NCI-H774 (cell line): Measurements from ENCODE around the gene GSC.
A peak's percentile ranks its signal among the peaks of the same experiment; 100 is the strongest.
"Not testable (repeated sequence)": the region's sequence is repeated elsewhere in the genome, so short reads cannot be mapped to it uniquely, and the experiment has no call there.

Source experiments
- DNase-seq: peaks from one replicate; lab custom pipeline; 2025; lab: John Stamatoyannopoulos, UW

GSC gene

DNA sequence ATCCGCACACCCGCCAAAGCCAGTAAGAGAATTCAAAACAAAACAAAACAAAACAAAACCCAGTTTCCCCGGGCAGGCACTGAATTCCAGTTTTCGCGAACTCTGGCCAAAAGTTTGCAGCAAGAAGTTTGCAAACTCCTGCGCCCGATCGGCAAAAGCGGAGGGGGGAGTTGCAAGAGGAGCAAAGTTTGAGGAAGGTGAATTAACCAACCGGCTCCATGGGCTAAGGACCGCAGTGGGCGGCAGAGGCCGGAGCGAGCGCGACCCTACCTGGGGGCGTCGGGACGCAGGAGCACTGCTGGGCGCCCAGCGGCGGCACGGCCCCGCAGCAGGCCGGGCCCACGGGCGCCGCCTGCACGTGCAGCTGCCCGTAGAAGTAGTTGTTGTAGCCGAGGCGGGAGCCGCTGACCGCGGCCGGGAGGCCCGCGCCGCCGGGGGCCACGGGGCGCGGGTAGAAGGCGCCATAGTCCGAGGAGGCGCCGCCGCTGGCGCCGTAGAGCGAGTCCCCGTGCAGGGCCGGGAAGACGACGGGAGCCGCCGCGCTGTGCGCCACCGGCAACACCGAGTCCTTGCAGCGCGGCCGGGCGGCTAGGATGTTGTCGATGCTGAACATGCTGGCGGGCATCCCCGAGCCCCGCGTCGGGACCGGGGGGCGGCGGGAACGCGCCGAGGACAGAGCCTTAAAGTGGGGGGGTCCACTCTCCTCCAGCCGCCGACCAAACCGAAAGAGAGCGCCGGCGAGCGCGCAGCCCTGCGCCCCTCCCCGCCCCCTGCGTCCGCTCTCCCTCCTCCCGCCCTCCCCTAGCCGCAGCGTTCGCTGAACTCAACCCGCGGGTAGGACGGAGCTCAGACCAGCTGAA lies at the start of gene GSC:
Gene GSC, minus strand, starts transcription at position 723 of the 860 bp plus-strand sequence. Its CDS starts 98 bp downstream, at position 625.
- peak; percentile 14 for DNase-seq

GRCh38 chr14:94819531-94819930 lies 49.6 kb upstream of the GSC start:
- no peak for DNase-seq

- DNase-seq: no peak
Observed at GRCh38 chr14:94816113-94816512, 46.2 kb upstream of the GSC start.

- no peak for DNase-seq
Observed at GRCh38 chr14:94805680-94806288, 35.9 kb upstream of the GSC start.

GRCh38 chr14:94801225-94801624 lies 31.3 kb upstream of the GSC start:
- DNase-seq: no peak

DNA sequence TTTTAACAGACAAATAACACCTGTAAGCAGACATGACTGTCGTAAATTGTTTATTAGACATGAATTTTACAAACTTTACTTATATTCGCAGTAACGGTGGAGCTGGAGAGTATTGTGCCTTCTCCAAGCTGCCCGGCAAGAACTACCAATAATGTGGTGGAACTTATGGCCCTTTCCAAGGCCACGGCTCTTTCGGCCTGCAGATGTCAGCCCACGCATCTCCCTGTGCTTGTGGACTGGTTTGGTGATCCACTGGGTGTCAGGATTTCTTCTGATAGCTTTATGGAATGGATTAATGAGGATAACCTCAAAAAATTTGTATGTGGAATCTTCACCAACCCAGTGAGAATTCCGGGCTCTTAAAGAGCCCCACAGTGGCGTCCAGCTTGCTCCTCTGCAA lies 30.9 kb upstream of the GSC start:
- DNase-seq: not testable (repeated sequence)

DNA sequence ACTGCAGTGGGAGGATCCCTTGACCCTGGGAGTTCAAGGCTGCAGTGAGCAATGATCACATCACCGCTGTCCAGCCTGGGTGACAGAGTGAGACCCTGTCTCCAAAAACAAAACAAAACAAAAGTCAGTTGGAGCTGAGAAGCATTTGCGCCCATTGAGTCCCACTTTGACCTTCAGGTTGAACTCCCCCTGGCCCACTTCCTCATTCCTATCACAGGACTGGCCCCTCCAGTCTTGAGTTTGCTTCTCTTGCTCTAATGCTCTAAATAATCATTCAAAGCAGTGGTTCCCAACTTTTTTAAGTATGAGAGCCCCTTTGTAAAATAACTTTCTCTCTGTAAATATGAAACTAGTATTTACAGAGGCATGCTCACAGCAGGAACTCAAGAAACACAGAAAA lies 28.0 kb upstream of the GSC start:
- no peak for DNase-seq

- no peak for DNase-seq
Observed at GRCh38 chr14:94796278-94796677, 26.4 kb upstream of the GSC start.

- no peak for DNase-seq
Observed at GRCh38 chr14:94795372-94795771, 25.5 kb upstream of the GSC start.

DNA sequence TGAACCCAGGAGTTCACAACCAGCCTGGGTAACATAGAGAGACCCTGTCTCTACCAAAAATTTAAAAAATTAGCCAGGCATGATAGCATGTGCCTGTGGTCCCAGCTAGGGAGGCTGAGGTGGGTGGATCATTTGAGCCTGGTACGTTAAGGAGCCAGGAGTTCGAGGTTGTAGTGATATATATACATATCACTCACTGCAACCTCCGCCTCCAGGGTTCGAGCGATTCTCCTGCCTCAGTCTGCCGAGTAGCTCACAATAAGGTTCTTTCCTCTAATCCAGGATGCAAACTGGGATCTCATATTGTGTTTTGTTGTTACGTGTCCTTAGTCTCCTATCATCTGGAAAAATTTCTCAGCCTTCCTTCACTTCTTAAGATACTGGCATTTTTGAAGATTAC lies 24.0 kb upstream of the GSC start:
- DNase-seq: no peak

DNA sequence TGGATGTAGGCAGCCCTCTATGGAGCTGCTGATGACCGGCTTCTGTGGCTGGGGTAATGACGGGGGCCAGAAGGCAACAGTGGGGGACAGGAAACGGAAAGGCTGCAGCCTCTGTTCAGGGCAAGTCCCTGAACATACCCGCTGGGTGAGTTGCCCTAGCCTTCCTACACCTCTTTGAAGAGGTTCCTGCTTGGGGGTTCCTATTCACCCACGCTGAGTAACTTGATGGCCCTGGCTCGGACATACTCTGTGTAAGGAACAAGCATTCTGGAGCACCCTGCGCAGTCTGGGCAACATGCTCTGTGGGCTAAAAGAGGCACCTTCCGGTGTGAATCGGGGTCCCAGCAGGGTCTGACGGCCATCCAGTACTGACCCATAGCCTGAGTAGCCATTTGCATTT lies 17.7 kb upstream of the GSC start:
- no peak for DNase-seq

- DNase-seq: no peak
Observed at GRCh38 chr14:94787092-94787491, 17.2 kb upstream of the GSC start.

DNA sequence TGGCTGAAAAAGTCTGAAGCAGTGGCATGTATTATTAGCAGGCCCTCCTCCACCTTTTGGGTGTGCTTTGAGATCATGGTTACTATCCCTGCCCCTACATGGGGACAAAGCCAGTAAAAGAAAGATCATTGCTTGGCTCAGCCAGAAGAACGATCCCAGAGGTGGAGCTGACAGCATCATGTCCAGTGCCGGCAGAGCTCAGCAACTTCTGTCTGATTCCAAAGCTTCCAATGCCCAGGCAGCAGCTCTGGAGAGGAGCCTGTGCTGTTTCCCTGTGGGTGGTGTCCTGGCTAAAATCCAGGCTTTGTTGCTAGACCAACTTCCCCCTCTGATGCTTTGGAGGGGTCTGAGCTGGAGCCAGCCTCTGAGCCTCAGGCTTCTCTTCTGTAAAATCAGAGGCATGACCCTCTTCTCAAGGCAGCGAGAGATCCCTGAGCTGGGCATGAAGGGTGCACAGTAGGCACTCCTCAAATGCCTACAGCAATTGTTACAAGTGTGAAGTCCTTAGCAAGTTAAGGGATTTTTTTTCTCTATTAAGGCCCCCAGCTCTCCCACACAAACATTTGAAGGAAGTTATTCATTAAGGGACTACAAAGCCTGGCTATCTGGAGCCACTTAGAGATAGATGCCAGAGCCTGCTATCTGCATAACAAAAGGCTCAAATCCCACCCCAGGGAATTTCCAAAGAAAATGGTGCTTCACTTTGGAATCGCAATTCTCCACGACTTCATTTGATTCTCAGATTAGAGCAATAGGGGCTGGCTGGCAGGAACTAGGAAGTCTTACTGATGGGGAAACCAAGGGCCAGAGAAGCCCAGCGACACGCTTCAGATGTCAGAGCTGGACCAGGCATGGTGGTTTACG lies 10.9 kb upstream of the GSC start:
- no peak for DNase-seq

DNA sequence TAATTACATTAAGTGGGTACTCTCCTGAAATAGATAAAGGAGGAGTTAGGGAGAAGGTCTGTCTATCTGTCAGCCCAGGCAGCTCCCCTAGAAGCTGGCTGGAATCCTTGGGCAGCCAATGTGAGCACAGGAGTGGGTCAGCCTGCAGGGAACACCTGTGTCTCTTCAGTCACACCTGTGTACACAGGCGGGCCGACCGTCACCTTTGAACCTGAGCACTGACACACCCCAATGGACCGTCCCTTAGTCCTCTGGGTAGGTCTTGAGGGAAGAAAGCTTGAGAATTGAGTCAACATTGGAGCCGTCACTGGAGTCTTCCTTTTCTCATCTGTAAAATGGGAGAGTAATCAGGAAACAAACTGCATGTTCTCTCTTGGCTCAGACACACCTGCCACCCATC lies 9.8 kb upstream of the GSC start:
- DNase-seq: no peak

- no peak for DNase-seq
Observed at GRCh38 chr14:94775871-94776210, 5.9 kb upstream of the GSC start.

DNA sequence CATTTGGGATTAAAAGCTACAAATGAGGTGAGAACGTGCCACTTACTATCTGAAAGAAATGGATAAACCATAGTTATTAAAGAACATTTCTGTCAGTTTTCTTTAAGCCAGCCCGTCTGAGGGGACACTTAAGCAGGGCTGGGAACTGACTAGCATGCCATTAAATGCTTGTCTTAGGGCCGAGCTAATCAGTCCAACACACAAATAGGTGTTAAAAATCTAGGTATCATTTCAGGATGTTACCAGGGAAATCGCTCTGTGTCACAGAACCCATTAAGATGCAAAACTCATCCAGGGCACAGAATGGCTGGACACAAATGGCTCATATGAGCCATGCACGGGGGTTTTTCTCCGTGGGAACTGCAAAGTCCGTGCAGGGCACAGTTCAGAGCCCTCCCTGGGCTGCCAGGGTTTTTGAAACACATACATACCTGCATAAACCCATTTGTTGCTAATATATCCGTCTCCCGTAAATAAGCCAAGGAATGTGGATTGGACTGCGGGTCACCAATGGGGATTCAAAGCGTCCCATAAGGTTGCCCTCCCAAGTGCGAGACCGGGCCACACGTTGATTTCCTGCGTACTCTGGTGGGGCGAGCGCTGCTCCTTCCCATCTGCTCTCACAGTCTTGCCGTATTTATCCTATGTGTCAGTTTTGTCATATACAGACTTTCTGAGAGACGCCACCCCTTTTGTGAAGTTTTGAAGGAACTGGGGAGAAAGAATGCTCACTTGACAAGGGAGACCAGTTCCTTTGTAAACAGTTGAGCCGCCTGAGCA lies 5.4 kb upstream of the GSC start:
- DNase-seq: no peak

GRCh38 chr14:94774344-94775090 lies 4.6 kb upstream of the GSC start:
- DNase-seq: no peak

DNA sequence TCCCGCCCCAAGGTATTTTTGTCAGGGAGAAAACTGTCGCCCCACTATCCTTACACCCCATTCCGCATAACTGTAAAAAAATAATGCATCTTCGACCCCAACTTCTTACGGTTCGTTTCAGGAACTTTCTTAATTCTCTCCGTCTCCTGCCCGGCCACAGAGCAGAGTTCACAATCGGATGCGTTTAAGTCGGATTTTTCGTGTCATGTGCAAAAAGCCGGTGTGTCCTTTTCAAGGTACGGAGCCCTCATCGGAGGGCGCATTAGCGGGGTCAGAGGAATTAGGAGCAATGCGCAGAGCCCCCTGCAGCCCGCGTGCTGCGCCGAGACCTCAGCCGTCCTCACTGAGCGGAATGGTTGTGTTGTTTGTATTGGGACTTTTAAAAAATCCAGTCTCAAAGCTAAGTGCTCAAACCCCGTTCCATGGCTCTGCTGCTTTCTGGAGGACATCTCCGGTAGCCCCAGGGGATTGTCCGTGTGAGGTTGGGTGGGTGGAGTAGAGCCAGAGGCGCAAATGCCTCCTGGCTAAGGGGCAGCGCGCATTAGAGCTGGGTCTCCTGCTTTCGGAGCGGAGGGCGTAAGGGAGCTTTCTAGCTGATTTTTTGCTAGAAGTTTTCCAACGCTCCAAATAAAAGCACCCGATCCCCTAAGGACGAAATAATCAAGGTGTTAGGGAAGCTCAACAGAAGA lies 3.9 kb upstream of the GSC start:
- DNase-seq: no peak

- DNase-seq: no peak
Observed at GRCh38 chr14:94773061-94773648, 3.2 kb upstream of the GSC start.

DNA sequence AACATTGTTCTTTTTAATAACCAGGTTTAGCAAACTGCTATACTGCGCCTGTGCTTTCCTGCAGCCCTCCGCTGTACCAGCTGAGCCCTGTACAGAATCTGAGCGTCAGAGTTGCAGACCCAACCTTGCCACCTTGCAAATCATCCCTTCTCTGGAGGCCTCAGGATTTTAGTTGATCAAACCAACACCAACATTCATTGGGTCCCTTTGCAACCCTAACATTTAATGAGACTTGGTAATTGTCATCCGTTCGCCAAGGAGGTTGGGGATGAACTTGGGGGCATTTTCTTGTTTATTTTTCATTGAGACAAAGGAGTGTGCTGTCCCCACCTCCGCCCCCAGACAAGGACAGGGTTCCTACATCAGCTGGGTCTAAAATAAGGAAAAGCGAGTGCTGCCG lies 2.6 kb upstream of the GSC start:
- no peak for DNase-seq
